Astrocyte of the spinal cord (primary cell): ENCODE results near the gene LUZP2.

ENCODE experiments used
- DNase-seq: peaks from one replicate; pipeline ENCODE4 v3.0.0; 2011; ENCODE audit warnings: low read depth, low spot score
- H3K4me3 ChIP-seq: 2 replicates; pipeline ENCODE4 v1.5.1; 2011; ENCODE audit warnings: low read depth, mild to moderate bottlenecking, low read length, moderate library complexity
- CTCF ChIP-seq: IDR thresholded peaks from 2 replicates; pipeline ENCODE4 v1.5.1; 2012; ENCODE audit warnings: low read depth, mild to moderate bottlenecking, low read length, inconsistent platforms
- in situ Hi-C: cut with HindIII; loops from 2 replicates; pipeline ENCODE4 v1.10.0; 2017; ENCODE audit warnings: low sequenced_read_pairs

Gene LUZP2

DNA sequence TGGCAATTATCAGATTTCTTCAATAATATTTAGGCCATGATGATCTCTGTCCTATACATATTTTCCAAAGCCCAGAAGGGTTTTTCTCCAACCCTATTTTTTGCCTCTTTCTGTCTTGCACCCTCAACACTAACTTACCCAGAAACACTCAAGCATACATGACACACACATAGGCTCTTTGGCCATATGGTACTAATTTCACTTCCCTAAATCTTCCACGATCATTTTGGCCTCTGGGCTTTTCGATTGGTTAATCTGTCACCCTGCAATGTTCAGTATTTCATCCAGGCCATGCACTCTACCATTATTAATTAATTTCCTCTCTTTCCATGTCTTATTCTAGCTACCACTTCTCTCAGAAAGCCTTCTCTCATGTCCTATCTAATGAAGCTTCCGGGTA lies 59.8 kb downstream of the LUZP2 start:
- DNase-seq, result no peak
- in situ Hi-C loops, result no loop called here
- no peak overlapping the region for H3K4me3 ChIP-seq
- TF ChIP-seq CTCF, result no peak

- H3K4me3 ChIP-seq, result no peak overlapping the region
- no peak for DNase-seq
- in situ Hi-C loops, result no loop called here
- TF ChIP-seq CTCF, result no peak
Measured at GRCh38 chr11:24559315-24559714, 62.5 kb downstream of the LUZP2 start.

DNA sequence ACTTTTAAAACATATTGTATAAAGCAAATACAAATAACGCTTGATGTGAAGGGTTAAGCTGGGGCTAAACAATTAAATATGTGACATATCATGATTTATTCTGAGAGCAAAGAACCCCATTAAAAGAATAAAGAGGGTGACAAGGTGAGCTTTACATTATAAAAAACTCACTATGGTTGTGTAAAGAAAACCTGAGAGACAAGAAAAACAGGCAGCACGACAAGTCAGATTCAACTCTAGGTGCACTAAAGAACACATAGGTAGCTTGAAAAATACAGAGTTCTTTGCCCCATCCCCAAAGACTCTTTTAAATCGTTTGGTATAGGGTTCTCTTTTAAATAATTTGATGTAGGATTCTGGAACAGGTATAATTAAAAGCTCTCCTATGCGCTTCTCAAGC lies 63.5 kb downstream of the LUZP2 start:
- DNase-seq, result no peak
- H3K4me3 ChIP-seq, result no peak overlapping the region
- in situ Hi-C loops, result no loop called here
- TF ChIP-seq CTCF, result no peak

GRCh38 chr11:24567380-24567779 lies 70.5 kb downstream of the LUZP2 start:
- DNase-seq, result no peak
- in situ Hi-C loops, result no loop called here
- no peak for TF ChIP-seq CTCF
- H3K4me3 ChIP-seq, result no peak overlapping the region

- H3K4me3 ChIP-seq, result no peak overlapping the region
- DNase-seq, result no peak
- no peak for TF ChIP-seq CTCF
- in situ Hi-C loops, result no loop called here
Measured at GRCh38 chr11:24572376-24572775, 75.5 kb downstream of the LUZP2 start.

GRCh38 chr11:24574461-24574860 lies 77.6 kb downstream of the LUZP2 start:
- in situ Hi-C loops, result no loop called here
- no peak overlapping the region for H3K4me3 ChIP-seq
- no peak for TF ChIP-seq CTCF
- DNase-seq, result peak; percentile 14

- DNase-seq, result peak; percentile 49
- in situ Hi-C loops, result no loop called here
- no peak for TF ChIP-seq CTCF
- H3K4me3 ChIP-seq, result no peak overlapping the region
Measured at GRCh38 chr11:24575392-24575791, 78.5 kb downstream of the LUZP2 start.
